Right hindlimb (tissue), 1 donor: ENCODE measurements around the gene PRKG1.
"Not testable (repeated sequence)": the region's sequence is repeated elsewhere in the genome, so short reads cannot be mapped to it uniquely, and the experiment has no call there.

Experiments used
- DNase-seq: peaks from one replicate; pipeline ENCODE4 v3.0.0-alpha.2; 2018

Gene PRKG1

DNA sequence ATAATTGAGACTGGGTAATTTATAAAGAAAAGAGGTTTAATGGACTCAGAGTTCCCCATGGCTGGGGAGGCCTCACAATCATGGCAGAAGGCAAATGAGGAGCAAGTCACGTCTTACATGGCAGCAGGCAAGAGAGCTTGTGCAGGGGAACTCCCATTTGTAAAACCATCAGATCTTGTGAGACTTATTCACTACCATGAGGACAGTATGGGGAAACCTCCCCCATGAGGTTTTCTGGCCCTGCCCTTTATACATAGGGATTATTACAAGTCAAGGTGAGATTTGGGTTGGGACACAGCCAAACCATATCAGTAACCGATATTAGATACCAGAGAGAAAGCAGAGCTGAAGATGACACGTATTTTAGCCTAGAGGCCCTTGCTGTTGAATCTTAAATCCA, 267.5 kb downstream of the PRKG1 start:
- DNase-seq, result not testable (repeated sequence)

DNA sequence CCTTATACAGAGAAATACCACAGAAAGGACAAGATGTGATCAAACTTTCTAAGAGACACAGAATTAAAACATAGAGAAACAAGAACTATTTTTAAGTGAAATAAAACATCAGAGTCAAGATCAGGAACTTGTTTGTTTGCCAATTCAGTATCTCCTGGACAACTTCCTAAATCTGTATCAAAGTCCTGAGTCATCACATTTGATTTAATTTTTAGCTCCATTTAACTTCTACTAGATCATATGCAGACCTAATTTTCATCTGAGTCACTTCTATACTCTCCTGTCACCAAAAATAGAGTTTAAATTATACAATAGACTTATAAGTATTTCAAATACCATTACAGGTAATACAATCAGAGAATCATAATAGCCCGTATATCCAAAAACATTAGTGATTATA, 268.1 kb downstream of the PRKG1 start:
- DNase-seq, result no peak

DNA sequence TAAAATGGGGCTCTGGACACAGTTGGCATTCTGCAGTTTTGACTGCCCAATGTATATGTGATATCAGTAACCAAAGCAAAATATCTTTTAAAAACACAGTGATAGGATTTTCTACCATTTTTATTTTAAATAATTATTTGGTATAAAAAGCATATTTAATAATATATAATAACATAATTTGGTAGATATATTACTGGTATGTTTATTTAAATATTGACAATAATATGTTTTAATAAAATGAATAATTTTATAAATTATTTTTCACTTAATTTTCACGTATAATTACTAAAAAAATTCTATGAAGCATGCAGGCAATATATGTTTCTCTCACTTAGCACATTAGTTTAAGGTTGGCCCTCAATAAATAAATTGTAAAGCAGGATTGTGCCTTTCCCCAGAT, 269.1 kb downstream of the PRKG1 start:
- no peak for DNase-seq

DNA sequence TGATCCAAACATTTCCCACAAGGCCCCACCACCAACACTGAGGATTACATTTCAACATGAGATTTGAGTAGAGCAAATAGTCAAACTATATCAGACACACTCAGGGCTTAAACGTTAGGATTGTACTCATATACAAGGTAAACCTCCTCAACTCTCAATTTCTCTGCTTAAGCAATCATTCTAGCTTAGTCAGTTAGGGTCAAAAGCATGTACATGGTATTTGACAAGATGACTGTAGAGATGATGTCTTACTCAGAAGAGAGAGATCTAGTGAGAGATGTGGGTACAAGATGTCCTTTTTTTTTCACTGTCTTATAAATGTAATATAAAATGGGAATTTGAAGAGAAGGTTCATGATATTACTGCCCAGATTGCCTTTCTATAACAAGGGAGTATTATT, 270.1 kb downstream of the PRKG1 start:
- DNase-seq, result no peak

DNA sequence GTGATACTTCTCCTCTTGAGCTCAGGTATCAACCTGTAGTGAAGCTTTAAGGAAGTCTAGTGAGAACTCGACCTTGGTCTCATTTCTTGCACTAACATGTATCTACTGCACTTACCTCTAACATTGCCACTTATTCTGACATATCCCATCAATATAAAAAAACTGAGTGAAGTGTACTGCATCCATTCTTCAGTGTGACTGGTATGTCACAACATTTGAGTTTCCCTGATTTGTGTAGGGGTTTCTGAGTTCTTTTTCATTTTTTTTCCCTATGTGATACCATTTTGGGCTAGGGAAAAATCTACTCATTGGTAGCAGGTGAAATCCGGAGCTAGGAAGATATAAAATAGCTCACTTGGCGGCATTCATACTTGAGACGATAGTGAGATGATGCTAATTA, 274.3 kb downstream of the PRKG1 start:
- DNase-seq, result no peak

GRCh38 chr10:51357170-51357569, 282.9 kb downstream of the PRKG1 start:
- DNase-seq, result no peak

DNA sequence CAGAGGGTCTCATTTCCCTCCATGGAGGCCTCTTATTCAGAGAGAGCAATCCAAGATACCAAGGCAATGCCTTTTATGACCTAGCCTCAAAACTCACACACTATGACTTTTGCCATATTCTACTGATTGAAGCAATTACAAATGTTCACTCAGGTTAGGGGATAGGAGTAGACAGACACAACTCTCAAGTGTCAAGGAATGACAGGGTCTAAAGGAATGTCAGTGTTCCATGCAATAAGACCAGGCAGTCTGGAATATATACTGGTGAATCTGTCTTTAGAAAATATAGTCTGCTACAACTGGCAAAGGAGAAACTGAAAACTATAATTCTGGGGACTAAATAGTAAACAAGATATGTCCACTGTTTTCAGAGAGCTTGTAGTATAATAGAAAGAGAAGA, 283.9 kb downstream of the PRKG1 start:
- DNase-seq, result no peak

GRCh38 chr10:51363415-51363814, 289.1 kb downstream of the PRKG1 start:
- DNase-seq, result no peak

DNA sequence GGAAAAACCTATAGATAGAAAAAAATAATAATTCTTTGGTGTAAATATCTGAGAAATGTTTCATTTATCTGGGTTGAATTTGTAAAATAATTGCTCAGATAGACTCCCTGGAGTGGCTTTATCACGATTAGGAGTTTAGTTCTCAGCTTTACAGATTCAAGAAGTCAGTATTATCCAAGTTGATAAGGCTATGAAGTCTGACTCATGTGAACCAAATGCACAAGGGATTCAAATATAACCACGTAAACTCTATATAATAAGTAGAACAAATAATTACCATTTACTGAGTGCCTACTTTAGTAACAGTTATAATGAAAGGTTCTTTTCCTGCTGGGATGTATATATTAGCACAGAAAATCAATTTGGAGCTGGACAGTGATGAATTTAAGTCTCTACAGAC, 290.4 kb downstream of the PRKG1 start:
- DNase-seq, result no peak

DNA sequence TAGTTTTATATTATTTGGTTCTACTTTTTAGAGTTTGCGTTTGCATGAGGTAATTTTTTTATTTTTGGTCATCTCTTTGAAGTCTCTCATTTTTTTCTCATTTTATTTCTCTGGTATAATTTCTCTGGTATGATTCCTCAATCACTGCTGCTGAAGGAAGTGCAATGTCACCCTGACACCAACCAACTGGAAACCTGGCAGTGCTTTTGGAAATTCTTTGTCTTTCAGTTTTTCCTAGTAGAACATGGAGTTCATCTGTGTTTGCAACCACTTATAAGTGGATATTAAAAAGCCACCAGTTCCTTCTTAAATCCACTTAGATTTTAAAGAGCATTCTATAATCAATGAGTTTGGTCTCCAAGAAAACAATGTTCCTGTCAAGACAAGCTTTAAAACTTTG, 291.8 kb downstream of the PRKG1 start:
- DNase-seq, result no peak

GRCh38 chr10:51367127-51367526, 292.8 kb downstream of the PRKG1 start:
- no peak for DNase-seq

- no peak for DNase-seq
These were observed 293.4 kb downstream of the PRKG1 start for GRCh38 chr10:51367694-51368093.

DNA sequence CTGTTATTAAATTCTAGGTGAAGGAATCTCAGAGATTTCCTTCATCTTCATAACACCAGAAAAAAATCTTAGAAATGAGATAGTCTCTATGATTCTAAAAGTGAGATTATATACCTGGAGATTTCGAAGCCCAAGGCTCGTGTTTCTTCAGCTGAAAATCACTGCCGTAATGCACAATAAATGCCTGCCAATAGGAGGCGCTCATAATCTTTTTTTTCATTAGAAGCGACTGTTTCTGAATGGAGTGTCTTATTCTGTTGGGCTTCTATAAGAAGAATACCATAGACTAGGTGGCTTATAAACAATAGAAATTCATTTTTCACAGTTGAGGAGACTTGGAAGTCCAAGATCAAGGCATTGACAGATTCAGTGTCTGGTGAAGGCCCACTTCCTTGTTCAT, 294.7 kb downstream of the PRKG1 start:
- no peak for DNase-seq

- DNase-seq, result no peak
These were observed 295.6 kb downstream of the PRKG1 start for GRCh38 chr10:51369903-51370302.

GRCh38 chr10:51371743-51372142, 297.5 kb downstream of the PRKG1 start:
- no peak for DNase-seq

GRCh38 chr10:51375790-51376189, 301.5 kb downstream of the PRKG1 start:
- no peak for DNase-seq

DNA sequence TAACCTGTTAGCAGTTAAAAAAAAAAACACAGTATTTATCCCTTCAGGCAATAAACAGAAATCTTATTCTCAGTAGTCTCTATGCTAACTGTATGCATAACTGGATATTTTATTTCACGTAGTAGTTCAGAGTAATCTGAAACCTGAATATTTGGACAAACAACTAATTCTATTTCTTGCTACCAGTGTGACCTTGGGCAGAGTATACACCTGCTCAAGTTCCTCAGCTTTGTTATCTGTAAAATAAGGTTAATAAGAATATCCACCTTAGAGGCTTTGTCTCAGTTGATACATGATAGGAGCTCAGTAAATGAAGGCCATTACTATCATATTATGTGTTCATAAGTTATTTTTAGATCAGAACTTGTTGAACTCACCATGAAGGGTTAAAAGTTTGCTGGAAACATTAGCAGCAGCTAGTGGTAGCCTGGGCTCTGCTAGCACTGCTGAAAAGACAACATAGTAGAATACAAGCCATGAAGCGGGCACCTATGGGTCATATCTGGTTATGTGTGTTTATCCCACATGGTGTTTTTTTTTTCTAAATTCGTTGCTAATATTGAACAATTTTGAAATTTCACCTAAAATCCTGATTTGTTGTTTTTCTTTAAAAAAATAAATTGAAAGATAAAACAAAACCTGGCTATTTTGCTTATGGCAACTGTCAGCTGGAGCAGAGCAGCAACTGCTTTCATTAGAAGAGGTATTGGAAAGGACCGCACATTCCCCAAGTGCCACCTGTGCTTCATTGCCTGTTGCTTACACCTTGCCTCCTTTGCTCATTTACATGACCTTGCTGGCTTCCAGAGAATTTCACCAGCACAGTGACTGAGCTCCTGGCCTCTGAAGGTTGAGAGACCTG, 303.0 kb downstream of the PRKG1 start:
- no peak for DNase-seq

- DNase-seq, result no peak
These were observed 303.8 kb downstream of the PRKG1 start for GRCh38 chr10:51377932-51378599.

- DNase-seq, result no peak
These were observed 307.9 kb downstream of the PRKG1 start for GRCh38 chr10:51382181-51382580.

GRCh38 chr10:51384971-51385370, 310.7 kb downstream of the PRKG1 start:
- no peak for DNase-seq

DNA sequence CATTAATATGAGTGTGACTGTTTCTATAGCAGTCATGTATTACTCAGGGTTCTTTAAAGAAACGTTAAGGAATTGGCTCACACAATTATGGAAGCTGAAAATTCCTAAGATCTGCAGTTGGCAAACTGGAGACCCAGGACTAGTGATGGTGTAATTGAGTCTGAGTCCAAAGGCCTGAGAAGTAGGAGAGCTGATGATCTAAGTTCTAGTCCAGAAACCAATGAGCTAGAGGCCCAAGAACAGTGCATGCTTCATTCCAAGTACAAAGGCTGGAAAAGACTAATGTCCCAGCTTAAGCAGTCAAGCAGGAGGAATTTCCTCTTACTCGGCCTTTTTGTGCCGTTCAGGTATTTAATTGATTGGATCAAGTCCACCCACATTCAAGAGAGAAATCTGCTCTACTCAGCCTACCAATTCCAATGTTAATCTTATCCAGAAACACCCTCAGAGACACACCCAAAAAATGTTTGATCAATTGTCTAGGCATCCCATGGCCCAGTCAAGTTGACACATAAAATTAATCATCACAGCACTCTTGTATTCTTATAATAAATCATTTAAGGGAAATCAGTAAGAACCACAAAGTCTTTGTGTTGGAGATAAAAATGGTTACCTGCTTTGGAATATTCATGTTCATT, 312.1 kb downstream of the PRKG1 start:
- no peak for DNase-seq

DNA sequence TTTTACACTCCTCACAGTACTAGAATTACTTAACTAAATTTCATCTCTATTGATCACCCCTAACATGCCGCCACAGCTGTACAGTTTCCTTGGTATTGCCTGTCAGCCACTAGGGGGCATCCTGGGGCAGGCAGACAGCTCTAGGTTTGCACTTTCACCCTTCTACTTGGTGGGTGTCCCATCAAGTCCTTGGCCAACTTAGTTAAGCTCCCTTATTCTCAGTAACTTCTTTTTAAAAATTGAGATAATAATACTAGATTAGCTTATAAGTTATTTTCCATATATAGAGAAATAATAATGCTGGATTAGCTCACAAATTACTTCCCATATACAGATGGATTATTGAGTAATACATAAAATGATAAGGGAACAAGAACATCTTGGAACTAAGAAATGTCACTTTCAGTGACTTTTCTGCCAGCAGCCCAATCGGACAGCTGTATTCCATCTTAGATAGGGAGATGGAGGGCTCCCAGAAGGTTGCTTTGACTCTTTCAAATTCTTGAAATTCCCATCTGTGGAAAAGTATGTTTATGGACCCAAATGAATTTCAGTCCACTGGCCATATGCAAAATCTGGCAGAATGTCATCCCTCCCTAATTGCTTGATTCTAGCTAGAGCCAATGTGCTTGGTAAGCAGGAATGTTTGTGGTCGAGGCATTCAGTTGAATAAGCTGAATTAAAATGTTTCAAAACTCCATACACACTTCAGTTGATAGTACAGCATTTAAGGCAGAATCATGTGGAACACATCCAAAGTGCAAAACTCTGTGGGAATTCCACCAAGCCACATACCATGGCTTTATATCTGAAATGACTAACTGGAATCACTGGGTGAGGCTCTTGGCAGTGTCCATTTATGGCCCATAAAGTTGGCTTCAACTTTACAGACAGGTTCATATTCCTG, 315.4 kb downstream of the PRKG1 start:
- peak; percentile 35 for DNase-seq

DNA sequence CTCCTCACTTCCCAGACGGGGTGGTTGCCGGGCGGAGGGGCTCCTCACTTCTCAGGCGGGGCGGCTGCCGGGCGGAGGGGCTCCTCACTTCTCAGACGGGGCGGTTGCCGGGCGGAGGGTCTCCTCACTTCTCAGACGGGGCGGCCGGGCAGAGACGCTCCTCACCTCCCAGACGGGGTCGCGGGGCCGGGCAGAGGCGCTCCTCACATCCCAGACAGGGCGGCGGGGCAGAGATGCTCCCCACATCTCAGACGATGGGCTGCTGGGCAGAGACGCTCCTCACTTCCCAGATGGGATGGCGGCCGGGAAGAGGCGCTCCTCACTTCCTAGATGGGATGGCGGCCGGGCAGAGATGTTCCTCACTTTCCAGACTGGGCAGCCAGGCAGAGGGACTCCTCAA, 318.7 kb downstream of the PRKG1 start:
- not testable (repeated sequence) for DNase-seq
